NCI-H82 (cell line): ENCODE measurements around the gene NCOA1.

Experiments used
- DNase-seq: peaks from one replicate; lab custom pipeline; 2025; lab: John Stamatoyannopoulos, UW

NCOA1 gene

DNA sequence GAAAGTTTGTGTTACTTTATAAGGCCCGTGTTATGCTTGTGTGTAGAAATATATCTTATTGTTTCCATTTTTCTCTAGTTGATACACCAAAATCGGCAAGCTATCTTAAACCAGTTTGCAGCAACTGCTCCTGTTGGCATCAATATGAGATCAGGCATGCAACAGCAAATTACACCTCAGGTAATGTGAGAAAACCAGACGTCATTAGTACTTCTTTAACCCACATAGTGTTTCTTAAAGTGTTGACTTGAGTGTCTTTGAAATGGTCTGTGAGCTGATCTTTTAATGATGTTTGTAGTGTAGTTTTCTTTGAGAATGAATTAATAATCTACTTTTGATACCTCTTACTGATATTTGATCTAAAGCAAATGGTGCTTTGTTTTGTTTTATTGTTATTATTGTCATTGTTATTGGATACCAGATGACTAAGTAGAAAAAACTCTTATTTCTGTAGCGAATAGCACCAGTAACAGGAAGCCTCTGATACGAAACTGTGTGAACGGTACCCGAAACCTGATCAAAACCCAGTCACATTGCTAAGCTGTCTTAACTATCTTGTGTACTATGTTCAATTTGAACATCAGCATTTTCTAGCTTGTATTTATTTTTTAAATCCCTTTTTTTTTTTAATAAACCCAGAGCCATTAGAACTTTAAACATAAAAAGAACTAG, 248.4 kb downstream of the NCOA1 start:
- no peak for DNase-seq

DNA sequence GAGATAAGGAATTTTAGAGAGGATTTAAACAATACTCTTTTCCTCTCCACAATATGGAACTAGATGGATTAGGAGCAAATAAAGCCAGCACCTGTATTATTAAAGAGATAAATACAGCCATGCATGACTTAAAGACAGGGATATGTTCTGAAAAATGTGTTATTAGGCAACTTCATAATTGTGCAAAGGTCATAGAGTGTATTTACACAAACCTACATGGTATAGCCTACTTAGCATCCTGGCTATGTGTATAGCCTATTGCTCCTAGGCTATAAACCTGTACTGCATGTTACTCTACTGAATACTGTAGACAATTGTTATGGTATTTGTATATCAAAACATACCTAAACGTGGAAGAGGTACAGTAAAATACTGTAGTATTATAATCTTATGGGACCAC, 249.1 kb downstream of the NCOA1 start:
- DNase-seq = no peak

- DNase-seq = no peak
Measured at GRCh38 chr2:24742730-24743129, 251.7 kb downstream of the NCOA1 start.

DNA sequence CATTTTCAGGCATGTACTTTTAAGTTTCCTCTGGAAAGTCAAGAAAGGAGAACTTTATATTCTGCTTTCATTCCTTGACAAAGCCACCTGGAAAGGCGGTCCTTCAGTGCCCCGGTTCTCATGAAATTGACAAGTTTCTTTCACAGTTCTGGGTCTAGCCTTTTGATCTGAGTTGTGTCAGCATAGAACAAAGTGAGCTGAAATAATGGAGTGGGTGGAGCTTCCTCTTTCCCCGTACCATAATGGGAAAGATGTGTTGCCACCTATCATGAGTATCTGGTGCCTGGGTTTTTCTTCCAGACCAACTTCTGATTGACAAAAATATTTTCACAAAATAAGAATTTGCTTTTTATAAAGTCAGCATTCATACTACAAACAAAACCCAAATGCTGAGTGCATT, 252.9 kb downstream of the NCOA1 start:
- no peak for DNase-seq

DNA sequence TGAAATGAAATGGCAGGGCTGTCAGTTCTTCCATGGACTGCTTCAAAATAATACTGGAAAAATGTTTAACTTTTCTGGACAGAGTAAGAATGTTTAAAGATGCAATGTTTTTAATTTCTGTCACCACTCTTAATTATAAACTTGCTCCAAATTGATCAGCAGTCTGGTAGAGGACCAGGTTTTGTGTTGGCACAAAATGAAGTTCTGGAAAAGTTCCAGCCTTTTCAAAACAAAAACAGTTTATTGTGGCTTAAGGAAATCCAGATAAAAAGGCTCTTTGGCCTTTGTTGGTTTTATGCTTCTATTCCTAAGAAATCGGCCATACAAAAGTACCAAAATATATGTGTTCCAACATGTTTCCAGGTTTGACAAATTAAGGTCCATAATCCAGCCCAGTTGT, 253.3 kb downstream of the NCOA1 start:
- DNase-seq = no peak

GRCh38 chr2:24745825-24746224, 254.8 kb downstream of the NCOA1 start:
- DNase-seq = no peak

DNA sequence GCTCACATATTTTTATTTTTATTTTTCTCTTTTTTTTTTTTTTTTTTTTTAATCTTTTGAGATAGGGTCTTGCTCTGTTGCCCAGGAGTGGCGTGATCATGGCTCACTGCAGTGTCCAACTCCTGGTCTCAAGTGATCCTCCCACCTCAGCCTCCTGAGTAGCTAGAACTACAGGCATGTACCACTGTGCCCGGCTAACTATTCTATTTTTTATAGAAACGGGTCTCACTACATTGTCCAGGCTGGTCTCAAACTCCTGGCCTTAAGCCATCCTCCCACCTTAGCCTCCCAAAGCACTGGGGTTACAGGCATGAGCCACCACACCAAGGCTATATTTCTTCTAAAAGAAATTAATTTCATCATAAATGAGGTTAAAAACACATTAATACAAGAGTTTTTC, 256.2 kb downstream of the NCOA1 start:
- no peak for DNase-seq

- DNase-seq = peak; percentile 20
Measured at GRCh38 chr2:24749069-24749691, 258.1 kb downstream of the NCOA1 start.

GRCh38 chr2:24754985-24755705, 264.1 kb downstream of the NCOA1 start:
- no peak for DNase-seq

DNA sequence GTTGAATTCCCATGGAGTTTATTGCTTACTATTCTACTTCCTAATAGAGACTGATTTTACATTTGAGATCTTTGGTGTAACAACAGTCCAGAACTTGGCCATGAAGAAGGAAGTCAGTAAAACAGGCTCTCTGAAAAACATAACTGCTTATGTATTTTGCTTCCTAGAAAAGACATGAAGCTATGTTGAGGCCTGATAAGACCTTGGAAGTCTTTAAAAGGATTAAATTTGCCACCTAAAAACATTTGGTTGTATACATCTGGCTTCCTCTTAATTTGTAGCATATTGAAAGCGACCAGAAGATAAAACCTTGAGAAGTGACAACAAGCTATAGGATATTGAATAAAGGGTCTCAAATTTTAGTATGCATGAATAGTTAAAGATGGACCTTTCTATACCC, 265.7 kb downstream of the NCOA1 start:
- DNase-seq = peak; percentile 33

DNA sequence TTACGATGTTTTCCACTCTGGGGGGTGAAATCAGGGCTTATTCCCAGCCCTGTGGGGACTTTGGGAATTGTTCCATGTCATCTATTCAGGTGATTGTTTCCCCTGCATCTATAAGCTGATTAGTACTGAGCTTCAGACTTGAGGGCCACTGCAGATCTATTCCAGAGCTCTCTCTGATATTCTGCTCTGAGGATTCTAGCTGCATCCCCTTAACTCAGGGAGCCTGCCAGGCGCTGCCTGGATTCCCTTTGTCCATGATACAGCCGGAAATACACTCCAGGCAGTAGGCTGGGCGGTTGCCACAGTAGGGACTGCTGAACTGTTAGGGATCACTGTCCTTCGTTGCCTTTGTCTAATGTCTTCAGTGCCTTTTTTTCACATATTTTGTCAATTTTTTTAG, 270.8 kb downstream of the NCOA1 start:
- DNase-seq = peak; percentile 92

DNA sequence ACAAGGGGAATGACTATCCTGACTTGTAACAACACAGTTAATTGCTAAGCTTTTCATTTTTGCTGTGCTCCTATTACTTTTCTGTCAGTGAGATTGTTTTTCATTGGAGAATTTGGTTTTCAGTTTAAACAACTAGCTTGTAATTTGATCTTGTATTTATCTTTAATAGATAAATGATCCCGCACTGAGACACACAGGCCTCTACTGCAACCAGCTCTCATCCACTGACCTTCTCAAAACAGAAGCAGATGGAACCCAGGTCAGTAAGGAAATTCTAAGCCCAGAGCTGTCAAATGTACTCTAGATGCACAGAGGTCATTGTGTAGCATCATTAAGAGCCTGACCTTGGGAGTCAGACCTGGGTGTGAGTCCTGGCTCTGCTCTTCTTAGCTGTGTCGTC, 271.5 kb downstream of the NCOA1 start:
- DNase-seq = no peak

DNA sequence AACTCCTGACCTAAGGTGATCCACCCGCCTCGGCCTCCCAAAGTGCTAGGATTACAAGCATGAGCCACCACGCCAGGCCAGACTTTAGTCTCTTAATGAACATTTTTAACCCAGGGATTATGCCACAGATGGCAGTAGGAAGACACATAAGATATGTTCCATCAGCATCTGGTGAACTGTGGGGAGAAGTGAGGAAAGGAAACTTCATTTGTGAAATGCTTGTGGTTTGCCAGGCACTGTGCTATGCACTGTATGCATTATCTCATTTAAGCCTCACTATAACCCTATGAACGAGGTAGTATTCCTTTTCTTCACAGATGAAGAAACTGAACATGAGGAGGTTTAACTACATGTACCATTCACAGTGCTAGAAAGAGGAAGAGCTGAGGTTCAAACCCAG, 272.8 kb downstream of the NCOA1 start:
- DNase-seq = peak; percentile 29

- peak; percentile 53 for DNase-seq
Measured at GRCh38 chr2:24766609-24767008, 275.6 kb downstream of the NCOA1 start.

DNA sequence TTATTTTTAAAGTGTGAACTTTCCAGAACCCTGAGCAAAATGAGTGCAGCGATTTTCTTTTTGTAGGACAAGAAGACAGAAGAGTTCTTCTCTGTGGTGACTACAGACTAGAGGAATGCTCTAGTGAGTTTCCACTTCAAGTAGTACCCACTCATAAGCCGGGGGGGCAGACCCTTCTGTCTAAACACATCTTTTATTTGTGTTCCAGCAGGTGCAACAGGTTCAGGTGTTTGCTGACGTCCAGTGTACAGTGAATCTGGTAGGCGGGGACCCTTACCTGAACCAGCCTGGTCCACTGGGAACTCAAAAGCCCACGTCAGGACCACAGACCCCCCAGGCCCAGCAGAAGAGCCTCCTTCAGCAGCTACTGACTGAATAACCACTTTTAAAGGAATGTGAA, 277.0 kb downstream of the NCOA1 start:
- DNase-seq = no peak

- DNase-seq = no peak
Measured at GRCh38 chr2:24768601-24769000, 277.5 kb downstream of the NCOA1 start.

GRCh38 chr2:24771061-24771460, 280.0 kb downstream of the NCOA1 start:
- DNase-seq = no peak

GRCh38 chr2:24771764-24772586, 280.9 kb downstream of the NCOA1 start:
- no peak for DNase-seq

GRCh38 chr2:24774373-24774772, 283.3 kb downstream of the NCOA1 start:
- no peak for DNase-seq

DNA sequence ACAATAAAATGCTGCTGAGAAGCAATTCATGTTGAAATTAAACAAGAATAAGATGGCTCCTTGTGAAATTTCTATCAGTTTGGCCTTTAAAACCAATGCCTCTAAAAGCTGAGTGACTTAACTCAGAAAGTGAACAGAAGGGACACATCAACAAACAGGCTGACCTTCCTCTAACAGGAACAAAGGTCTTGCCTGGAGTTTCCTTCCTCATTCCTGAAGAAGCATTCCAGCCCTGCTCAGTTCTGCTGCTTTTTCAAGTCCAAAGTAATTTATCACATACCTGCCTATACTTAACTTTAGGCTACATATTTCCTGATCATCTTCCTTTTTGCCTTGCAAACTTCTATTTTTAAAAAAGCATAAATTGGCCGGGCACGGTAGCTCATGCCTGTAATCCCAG, 288.1 kb downstream of the NCOA1 start:
- DNase-seq = no peak

DNA sequence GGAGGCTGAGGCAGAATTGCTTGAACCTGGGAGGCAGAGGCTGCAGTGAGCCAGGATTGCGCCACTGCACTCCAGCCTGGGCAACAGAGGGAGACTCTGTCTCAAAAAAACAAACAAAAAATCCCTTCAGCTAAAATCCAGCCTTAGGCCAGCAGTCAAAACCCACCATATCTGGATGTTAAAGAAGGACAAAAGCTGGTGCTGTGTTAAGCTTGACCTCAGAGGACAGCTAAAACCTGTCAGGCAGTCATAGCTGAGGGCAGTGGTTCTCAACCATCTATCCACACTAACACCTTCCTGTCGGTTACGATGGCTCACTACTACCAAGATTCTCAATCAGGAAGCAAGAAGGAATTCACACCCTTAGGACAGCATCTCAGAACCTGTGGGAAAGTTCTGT, 292.6 kb downstream of the NCOA1 start:
- no peak for DNase-seq

- no peak for DNase-seq
Measured at GRCh38 chr2:24785671-24786321, 294.7 kb downstream of the NCOA1 start.
